GM19351 (cell line): Measurements from ENCODE around the gene IL22RA1.

Experiments used
- ATAC-seq: cut with Tn5 transposase; IDR thresholded peaks from one replicate; pipeline ENCODE4 v1.9.1; 2021; ENCODE audit warnings: mild to moderate bottlenecking, moderate library complexity; ENCODE audit not compliant: unreplicated experiment

The IL22RA1 gene

DNA sequence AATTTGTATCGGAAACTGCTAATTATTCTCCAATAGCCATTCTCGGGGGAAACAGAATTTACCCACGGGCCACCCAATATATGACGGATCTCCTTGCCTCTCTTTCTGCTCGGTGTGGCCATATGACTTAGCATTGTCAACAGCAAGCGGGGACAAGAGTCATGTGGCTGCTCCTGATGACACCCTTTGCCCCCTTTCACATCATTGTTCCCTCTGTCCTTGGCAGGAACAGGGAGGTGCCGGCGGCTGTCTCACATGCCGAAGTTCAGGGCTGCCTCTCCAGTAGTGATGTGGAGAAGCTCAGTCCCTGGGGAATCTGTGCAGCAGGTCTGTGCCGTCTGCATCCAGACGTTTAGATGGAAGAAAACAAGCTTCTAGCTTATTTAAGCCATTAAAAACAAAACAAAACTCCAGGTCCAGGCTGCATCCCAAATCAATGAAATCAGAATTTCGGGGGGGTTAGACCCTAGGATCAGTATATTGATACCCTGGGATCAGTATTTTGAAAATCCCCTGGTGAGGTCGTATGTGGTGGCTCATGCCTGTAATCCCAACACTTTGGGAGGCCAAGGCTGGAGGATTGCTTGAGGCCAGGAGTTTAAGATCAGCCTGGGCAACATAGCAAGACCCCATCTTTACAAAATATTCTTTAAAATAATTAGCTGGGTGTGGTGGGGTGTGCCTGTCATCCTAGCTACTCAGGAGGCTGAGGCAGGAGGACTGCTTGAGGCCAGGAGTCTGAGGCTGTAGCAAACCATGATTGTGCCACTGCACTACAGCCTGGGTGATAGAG, 41.8 kb downstream of the IL22RA1 start:
- ATAC-seq: no peak

DNA sequence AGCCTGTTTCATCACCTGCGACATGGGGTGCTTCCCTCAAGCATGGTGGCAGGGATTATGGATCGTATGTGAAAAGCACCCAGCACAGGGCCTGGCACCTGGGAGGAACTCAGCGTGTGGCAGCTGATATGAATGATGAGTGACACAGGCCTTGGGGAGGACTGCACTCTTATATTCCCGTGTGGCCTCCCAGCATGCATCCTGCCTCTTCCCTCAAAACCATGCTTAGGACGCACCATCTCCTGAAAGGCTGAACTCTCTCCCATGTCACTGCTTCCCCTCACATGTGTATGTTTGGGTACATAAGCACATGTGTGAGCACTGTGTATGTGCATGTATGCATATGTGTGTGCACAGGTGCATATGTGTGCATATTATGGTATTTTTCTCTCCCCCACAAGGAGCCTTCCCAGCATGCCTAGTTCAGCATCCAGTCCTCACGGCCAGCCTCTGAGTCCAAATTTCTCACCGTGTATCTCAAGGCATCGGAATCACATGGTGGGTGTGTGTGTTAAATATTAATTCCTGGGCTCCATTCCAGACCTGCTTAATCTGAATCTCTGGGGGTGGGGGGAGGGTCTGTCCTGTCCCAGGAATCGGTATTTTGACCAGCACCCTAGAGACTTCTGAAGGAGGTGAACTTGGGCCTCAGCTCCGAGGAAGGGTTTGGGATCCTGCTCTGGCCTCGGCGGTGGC, 43.8 kb downstream of the IL22RA1 start:
- no peak for ATAC-seq

DNA sequence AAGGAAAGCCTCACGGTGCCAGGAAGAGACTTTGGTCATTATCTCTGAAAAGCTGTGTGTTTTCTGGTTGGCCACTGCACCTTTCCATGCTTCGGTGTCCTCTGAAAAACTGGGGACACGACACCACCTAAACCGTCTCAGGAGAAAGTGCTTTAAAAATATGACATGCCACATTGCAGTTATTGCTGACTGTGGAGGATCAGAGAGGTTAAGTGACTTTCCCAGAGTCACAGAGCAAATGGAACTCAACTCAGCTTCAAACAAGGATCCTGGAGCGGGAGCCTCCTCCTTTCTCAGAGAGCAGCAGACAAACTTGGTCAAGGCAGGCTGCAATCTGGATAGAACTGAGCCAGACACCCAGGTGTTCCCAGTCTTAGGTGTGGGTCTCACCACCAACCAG, 44.8 kb downstream of the IL22RA1 start:
- ATAC-seq: no peak

DNA sequence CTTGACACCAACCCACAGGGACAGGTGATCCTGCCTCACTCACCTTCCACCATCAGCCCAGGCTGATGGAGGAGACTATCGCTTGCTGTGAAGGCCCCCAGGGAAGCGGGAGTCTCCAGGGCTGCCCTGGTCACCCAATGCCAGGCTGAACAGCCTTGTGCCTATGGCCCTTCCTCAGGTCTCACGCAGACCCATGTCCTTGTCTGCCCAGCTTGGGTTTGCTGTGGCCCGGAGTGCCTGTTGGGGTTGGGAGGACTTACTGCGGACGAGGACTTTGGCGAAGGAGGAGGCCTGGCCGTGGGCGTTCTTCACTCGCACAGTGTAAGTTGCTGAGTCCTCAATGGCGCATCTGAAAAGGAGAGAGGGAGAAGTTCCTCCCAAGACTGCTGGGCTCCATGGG, 45.3 kb downstream of the IL22RA1 start:
- no peak for ATAC-seq

DNA sequence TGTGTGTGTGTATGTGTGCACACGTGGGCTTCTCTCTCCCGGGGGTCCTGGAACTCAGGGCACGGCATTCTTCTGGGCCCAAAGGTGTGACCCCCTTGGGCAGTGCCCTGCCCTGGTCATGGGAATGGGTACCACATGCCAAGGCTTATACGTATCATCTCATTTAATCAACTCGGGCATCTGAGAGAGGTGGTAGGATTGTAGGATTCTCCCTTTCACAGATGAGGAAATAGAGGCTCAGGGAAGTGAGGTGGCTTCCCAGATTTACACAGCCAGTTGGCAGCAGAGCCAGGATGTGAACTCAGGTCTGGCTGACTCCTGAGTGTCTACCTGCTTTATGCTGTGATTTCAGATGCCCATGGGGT, 46.2 kb downstream of the IL22RA1 start:
- no peak for ATAC-seq

DNA sequence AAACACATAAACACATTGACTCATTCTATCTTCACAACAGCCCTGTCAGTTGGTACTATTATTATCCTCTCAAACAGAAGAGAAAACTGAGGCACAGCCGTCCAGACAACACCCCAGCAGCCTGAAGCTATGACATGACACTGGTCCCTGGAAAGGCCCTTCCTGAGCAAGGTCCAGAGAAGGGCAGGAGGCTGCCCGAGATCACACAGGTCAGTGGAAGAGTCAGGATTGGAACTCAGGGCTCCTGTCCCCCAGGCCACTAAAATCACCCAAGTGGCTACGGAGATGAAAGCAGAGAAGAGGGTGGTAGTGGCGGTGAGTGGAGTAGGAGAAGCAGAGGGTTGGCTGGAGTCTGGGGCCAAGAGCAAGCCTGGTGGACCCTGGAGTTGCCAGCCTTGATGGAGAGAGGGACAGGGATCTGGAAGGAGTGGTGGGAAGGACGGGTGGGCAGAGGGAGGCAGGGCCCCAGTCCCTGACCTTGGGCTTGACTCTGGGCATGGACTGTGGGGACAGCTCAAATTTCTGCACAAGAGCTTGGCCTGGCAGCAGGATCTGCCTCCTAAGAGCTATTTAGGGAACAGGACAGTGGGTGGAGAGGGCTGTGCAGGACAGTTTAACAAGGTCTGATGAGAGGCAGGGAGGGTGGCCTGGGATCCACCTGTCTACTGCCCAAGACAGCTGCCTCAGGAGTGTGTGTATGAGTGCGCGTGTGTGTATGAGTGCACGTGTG, 46.8 kb downstream of the IL22RA1 start:
- ATAC-seq: no peak

DNA sequence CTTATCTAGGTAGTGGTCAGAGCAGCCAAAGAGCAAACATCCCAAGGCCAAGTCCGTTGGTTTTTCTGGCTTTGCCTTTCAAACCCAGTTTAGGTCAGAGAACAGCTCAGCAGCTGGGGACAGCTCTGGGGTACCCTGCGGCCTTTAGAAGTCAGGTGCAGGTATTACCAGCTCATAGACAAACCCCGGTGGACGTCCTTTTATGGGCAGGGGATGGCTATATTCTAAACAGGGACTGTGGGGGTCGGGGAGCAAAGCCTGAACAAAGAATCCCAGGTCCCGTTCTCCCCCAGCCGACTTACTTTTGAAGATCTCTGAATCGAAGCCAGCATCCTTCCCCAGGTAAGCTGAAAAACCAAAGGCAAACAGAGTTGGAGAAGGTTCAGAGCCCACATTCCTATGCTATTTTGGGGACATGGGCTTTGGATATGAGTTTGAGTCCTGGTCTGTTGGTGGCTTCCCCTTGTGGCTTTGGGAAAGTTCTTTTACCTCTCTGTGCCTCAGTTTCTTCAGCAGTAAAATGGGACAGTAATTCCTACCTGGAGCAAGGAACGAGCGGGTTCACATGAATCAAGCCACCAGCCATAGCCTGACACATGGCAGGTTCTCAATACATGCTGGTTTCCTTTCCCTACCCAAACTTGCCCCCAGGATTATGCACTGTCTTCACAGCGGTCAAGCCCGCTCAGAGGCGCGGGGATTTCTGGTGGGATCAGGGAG, 47.6 kb downstream of the IL22RA1 start:
- ATAC-seq: no peak

DNA sequence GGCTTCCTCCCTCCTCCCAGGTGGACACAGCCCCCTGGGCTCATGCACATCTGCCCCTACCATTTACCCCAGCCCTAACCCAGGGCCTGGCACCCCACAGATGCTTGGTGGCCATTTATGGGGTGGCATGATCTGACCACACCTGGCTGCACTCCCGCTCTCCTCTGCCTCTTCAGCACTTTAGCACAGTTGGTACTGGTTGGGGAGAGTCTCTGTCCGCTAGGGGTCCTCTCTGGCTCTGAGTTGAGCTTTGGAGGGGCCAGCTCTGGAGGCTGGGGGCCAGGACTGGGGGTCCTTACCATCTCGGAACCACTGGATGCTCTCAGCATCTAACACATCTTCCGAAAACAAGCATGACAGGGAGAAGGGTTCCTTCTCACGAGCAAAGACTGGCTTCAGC, 48.4 kb downstream of the IL22RA1 start:
- no peak for ATAC-seq

DNA sequence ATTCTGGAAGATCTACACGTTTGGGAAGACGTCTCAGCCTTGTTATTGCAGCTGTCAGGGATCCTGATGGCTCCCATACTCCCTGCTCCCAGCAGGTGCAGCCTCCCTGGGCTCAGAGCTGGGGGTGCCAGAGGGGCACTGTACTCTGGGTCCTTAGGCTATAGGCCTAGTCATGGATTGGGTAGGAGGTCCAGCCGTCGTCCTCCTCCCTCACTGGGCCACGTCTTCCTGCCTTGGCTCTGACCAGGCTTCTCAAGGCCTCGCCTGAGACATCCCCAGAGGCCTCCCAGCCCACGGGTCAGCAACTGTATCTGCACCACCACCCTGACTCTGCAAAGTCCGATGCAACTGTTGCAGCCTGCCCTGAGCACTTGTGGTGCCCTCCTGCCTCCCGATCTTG, 49.2 kb downstream of the IL22RA1 start:
- ATAC-seq: no peak

DNA sequence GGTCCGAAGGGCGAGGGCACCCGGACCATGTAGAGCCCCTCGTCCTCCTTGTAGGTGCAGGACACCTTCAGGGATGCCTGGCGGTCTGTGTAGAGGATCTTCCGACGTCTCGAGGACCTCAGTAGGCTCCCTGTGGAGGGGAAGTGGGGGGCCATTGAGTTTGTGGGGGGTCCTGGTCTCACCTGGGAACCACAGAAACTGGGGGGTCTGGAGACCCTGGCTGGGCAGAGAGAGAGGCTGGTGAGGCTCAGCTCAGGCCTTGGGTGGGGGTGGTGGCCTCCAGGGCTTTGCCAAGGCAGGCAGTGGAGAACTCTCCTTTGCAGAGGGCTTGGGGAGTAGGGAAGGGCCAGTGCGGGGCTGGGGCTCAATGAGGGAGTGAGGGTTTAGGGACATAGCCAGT, 50.0 kb downstream of the IL22RA1 start:
- ATAC-seq: no peak

DNA sequence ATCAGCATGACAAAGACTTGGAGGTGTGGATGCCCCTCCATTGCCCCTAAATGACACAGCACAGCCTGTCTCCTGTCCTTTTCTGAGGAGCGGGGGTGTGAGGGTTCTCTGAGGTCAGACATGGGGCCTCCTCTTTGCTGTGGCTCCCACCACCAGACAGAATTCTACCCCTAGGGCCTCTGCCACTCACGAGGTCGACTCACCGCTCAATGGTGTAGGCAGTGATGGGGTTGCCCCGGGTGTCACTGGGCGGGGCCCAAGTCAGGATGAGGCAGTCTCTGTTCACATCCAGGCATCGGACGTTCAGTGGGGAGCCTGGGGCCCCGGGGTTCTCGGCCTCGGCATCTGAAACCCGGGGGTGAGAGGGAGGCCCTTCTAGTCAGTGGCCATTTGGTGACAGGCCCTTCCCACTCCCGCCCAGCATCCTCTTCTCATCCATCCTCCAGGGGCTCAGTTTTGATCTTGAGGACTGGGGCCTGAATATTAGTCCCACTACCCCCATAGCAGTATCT, 50.9 kb downstream of the IL22RA1 start:
- no peak for ATAC-seq

DNA sequence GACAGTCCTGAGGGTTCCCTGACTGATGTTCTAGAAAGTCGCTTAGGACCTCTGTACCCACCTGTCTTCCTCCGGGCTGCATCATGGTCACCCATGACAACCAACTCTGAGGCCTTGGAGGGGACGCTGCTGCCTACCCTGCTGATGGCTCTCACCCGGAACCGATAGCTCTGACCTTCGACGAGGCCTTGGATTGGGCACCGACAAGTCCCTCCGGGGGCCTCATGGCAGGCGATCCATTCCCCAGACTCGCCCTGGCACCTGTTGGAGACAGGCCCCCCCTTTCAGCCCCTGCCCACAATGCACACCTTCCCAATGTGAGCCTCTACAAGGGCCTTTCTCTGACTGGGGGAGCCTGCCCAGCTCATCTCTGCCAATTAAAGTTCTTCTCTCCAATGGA, 52.2 kb downstream of the IL22RA1 start:
- no peak for ATAC-seq

DNA sequence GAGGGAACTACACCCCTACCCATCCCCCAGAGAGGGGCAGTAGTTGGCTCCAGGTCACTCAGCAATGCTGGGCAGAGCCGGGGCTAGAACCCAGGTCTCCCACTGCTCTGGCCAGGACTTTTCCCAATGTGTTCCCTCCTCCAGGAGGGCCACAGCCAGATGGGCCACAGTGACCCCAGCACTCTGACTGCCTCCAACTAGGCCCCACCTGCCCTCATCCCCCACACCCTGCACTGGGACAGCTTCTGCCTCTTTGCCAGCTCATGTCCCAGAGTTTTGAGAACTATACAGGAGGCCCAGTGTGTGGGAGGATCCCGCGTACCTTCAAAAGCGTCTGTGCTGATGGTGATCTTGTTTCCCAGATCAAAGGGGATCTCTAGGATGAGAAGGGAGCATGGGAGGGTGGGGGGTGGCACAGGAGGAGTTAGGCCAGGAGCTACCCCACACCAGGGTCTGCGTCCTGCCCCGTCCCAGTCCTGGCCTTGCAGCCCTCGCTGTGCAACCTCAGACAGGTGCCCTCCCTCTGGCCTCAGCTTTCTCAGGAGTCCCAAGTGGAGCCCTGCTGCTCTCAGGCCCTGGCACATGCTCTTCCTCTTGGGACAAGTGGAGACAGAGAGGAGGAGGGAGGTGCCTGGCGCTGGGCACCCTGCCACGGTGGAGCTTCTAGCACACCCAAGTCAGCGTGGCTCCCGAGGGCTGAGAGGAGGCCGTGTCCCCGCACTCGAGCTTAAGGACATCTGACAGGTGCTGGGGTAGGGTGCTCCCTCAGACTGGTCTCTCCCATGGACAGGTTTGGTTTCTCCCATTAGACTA, 53.0 kb downstream of the IL22RA1 start:
- no peak for ATAC-seq

DNA sequence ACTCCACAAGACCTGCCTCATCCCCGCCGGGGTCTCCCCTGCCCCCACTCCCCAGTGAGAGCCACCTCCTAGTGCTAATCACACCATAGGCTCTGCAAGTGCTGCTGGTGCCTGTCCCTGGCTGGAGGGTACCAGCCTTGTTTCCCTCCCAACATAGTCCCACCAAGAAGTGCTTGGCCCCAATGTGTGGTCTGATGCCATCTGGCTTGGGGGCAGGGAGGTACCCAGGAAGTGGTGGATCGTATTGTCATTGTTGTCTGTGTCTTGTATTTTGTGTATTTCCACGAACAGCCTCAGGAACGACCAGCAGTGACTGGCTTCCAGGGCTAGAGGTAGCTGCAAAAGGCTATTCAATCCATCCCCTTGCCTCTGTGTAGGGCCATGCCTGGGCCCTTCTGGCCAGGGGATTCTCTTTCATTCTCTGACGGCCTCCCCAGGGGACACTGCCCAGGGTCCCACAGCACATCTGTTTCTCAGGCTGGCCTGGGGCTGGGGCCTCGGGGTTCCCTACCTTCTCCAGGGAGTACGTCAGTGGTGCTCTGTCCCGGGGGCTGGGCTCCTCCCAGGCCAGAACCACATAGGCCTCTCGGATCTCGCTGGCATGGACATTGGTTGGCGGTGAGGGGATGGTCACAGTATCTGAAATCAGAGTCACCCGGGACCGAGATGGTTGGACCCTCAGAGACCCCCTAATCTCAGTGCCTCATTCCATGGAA, 53.8 kb downstream of the IL22RA1 start:
- ATAC-seq: no peak

DNA sequence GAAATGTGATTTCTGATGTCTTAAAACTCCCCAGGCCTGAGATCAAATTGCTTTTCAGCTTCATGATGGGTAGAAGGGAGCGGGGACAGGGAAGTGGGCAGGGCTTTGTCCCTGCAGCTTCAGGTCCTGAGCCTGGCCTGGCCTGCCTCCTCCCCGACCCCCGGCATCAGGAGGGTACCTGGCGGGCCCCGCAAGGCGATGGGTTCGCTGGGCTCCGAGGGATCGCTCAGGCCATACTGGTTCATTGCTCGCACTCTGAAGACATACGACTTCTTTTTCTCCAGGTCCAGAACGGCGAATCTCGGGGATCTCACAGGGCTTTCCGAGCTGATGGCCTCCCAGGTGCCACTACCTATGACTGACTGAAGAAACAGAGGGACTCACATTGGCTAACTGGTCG, 56.5 kb downstream of the IL22RA1 start:
- ATAC-seq: no peak

DNA sequence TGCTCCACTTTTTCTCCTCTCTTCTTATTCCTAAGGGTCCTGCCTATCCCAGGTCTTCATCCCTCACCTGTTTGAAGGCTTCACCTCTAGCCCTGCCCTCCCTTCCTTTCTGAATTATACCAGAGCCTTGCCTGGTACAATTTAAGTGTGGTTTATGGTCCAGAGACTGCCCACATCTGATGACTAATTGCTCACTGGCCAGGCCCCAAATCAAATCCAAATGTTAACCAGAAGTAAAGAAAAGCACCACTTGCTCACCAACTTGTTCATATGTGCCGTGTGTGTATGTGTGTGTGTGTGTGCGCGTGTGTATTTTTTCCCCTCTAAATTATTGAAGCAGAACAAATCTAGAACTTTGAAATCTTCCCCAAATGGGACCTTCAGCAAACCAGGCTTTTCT, 57.4 kb downstream of the IL22RA1 start:
- ATAC-seq: no peak

DNA sequence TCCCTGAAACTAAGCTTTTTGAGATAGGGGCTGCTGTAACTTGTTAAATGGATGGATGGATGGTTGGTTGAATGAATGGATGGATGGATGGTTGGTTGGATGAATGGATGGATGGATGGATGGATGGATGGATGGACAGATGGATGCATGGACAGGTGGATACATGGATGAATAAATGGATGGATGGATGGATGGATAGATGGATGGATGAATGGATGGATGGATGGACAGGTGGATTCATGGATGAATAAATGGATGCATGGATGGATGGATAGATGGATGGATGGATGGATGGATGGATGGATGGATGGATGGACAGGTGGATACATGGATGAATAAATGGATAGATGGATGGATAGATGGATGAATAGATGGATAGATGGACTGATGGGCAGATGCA, 57.9 kb downstream of the IL22RA1 start:
- no peak for ATAC-seq

DNA sequence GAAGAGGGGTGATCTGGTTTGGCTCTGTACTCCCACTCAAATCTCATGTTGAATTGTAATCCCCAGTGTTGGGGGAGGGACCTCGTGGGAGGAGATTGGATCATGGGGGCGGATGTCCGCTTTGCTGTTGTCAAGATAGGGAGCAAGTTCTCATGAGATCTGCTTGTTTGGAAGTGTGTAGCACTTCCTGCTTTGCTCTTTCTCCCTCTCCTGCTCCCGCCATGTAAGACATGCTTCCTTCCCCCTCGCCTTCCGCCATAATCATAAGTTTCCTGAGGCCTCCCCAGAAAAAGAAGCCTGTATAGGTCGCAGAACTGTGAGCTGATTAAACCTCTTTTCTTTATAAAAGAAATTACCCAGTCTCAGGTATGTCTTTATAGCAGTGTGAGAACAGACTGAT, 58.9 kb downstream of the IL22RA1 start:
- no peak for ATAC-seq

DNA sequence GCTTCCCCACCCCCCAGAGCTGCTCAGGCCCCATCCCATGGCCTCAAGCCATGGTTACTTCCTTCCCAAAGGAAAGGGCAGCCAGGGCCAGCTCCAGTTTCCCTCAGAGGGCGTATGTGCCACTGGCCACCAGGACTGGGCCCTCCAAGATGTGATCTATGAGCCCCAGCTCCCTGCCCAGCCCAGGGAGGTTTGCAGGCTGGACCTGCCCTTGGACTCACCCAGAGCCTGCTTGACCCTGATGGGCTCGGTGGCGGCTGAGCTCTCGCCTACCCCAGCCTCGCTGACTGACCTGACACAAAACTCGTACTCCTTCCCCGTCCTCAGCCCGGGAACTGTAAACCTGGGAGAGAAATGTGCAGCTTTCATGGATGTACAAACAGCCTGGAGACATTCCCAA, 60.6 kb downstream of the IL22RA1 start:
- ATAC-seq: no peak

DNA sequence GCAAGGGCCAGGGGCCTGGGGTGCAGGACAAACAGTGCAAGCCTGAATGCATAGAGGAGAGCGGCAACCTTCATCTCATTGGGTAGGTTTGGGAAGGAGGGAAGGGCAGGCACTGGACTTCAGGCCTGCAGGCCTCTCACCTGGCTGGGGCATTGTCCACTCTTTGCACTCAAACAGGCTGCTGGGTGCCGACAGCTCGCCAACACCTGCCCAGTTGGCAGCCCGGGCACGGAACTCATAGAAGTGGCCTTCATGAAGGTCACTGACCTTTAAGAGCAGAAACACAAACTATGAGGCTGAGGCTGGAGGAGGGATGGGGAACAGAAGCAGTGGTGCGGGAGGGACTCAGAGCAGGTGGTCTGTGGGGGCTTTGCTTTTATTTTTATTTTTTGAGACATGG, 61.8 kb downstream of the IL22RA1 start:
- ATAC-seq: no peak
